GM06990 (cell line): ENCODE measurements around the gene THSD4.
"Not testable (repeated sequence)": the region's sequence is repeated elsewhere in the genome, so short reads cannot be mapped to it uniquely, and the experiment has no call there.

Experiments
- DNase-seq: peaks from one replicate; pipeline ENCODE4 v3.0.0-alpha.2; 2011; ENCODE audit not compliant: insufficient read length; ENCODE audit errors: extremely low read depth
- H3K27me3 ChIP-seq: replicated peaks from 2 replicates; pipeline ENCODE4 v1.6.0; 2011; ENCODE audit warnings: low read length; ENCODE audit not compliant: control insufficient read depth, insufficient read depth
- H3K36me3 ChIP-seq: 2 replicates; pipeline ENCODE4 v1.5.1; 2011; ENCODE audit warnings: low read length; ENCODE audit not compliant: control insufficient read depth, insufficient read depth
- H3K4me3 ChIP-seq: replicated peaks from 2 replicates; pipeline ENCODE4 v1.5.1; 2011; ENCODE audit warnings: low read depth, mild to moderate bottlenecking, control low read depth, low read length
- TF ChIP-seq, protein P1 (sequence below): IDR thresholded peaks from 2 replicates; pipeline ENCODE4 v1.5.1; 2011; ENCODE audit warnings: low read length, control low read depth, mild to moderate bottlenecking, inconsistent platforms; ENCODE audit not compliant: insufficient read depth, poor library complexity, severe bottlenecking

THSD4 gene

DNA sequence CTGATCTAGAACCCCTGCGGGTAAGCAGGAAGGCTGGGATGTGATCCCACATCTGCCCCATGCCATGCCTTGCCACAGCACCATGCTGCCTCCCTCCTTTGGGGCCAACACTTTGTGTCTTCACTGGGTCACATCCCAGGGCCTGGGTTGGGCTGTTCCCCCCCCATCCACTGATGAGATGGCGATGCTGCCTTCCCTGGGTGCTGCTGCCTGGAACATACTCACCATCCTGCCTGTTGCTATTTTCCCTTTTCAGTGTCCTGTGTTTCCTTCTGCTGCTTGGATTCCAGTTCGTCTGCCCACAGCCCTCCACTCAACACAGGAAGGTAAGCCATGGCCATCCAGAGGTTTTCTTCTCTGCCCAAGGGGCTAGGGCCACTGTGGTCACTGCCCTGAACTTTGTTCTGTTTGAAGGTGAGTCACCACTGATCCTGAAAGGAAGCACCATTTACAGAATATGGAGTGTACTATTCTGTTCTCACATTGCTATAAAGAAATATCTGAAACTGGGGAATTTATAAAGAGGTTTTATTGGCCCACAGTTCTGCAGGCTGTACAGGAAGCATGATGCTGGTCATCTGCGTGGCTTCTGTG, 39.4 kb downstream of the THSD4 start:
- Histone ChIP-seq H3K27me3 (no peaks in the 10 kb centered on the region; the same call in 1 of the 2 replicates), H3K4me3 (no peak overlapping the region), H3K36me3 (no peaks in the 10 kb centered on the region)
- TF ChIP-seq, protein P1, sequence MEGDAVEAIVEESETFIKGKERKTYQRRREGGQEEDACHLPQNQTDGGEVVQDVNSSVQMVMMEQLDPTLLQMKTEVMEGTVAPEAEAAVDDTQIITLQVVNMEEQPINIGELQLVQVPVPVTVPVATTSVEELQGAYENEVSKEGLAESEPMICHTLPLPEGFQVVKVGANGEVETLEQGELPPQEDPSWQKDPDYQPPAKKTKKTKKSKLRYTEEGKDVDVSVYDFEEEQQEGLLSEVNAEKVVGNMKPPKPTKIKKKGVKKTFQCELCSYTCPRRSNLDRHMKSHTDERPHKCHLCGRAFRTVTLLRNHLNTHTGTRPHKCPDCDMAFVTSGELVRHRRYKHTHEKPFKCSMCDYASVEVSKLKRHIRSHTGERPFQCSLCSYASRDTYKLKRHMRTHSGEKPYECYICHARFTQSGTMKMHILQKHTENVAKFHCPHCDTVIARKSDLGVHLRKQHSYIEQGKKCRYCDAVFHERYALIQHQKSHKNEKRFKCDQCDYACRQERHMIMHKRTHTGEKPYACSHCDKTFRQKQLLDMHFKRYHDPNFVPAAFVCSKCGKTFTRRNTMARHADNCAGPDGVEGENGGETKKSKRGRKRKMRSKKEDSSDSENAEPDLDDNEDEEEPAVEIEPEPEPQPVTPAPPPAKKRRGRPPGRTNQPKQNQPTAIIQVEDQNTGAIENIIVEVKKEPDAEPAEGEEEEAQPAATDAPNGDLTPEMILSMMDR = no peak
- DNase-seq = no peak

DNA sequence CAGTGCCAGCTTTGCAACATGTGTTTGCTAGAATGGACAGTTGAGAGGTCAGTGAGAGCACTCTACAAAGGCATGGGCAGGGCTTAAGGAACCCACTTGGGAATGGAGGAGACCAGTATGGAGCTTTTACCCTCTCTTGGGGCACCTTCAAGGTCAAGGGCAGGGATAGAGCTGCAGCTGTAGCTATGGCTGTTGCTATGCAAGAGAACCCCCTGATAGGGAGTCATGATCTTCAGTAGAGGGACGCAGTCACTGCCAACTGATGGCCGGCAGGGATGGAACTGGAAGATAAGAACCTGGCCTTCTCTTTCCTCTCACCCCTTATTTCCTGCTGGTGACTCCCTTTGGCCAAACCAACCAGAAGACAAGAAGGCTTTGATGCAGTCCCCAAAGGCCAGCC, 40.3 kb downstream of the THSD4 start:
- Histone ChIP-seq H3K4me3 (no peak overlapping the region), H3K36me3 (no peaks in the 10 kb centered on the region), H3K27me3 (no peaks in the 10 kb centered on the region; the same call in 1 of the 2 replicates)
- no peak for DNase-seq
- TF ChIP-seq, protein P1 = no peak

DNA sequence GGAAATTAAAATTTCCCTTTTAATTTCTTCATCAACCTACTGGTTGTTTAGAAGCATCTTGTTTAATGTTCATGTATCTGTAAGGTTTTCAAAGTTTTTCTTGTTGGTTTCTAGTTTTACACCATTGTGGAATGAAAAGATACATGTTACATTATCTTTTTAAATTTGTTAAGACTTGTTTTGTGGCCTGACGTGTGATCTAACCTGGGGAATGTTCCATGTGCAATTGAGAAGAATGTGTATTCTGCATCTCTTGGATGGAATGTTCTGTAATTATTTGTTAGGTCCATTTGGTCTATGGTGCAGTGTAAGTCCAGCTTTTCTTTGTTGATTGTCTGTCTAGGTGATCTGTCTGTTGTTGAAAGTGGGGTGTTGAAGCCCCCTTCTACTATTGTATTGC, 45.7 kb downstream of the THSD4 start:
- TF ChIP-seq, protein P1 = no peak
- Histone ChIP-seq H3K36me3 (no peaks in the 10 kb centered on the region), H3K4me3 (no peak overlapping the region), H3K27me3 (no peaks in the 10 kb centered on the region)
- no peak for DNase-seq

DNA sequence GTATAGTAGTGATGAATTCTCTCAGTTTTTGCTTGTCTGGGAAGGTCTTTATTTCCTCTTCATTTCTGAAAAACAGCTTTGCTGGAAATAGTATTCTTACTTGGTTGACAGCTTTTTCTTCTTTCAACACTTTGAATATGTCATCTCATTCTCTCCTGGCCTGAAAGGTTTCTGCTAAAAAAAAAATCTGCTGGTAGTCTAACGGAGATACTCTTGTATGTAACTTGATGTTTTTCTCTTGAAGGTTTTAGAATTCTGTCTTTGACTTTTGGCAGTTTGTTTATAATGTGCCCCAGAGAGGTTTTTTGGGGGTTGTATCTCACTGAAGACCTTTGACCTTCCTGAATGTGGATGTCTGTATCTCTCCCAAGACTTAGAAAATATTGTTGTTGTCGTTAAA, 47.0 kb downstream of the THSD4 start:
- Histone ChIP-seq H3K4me3 (no peak overlapping the region), H3K36me3 (no peaks in the 10 kb centered on the region), H3K27me3 (no peaks in the 10 kb centered on the region)
- DNase-seq = no peak
- TF ChIP-seq, protein P1 = no peak

DNA sequence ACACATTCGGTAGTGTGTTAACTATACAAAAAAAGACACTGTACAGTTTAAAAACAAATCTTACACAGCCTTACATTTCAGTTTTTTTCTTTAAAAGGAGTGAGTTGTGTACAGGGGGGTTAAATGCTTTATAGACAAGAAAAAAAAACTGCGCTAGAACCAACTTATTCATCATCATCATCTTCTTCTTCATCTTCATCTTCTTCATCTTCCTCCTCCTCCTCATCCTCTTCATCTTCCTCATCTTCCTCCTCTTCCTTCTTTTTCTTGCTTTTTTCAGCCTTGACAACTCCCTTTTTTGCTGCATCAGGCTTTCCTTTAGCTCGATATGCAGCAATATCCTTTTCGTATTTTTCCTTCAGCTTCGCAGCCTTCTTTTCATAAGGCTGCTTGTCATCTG, 49.3 kb downstream of the THSD4 start:
- not testable (repeated sequence) for H3K36me3 ChIP-seq, H3K27me3 ChIP-seq, H3K4me3 ChIP-seq, DNase-seq

DNA sequence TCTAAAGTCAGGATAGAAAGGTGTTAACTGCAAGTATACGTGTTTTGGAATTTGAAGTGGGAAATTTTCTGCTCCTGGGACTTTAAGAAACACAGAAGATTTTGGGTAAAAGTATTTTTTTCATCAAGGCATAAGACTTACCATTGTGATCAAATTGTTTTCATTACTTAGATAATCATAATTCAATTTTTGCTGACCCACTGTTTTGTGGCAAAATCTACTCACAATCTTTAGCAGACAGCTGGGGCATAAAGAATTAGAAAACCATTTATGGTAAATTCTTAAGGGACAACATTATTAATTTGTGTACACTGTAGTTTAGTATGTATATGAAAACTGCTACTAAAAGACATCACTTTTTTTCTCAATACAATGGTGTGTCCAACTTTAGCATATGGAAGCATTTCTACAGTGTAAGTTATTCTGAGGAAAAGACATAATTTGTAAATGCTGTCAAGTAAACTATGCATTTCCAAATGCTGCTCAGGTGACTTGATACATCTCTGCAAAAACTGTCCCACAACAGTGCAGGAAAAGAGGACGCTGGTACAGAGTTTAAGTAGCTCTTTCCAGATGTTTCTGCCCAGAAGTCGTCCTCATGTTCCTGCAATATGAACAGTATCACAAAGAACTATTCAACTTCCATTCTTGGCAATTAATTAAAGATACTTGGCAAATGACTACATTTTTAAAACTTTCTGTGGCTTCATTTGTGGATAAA, 52.3 kb downstream of the THSD4 start:
- H3K4me3 ChIP-seq = no peak overlapping the region
- DNase-seq = no peak
- TF ChIP-seq, protein P1 = no peak
- no peaks in the 10 kb centered on the region for H3K36me3 ChIP-seq
- no peaks in the 10 kb centered on the region for H3K27me3 ChIP-seq
